SK-N-SH (cell line): ENCODE measurements around the gene CPNE4. TPM values are rescaled to one million over a fixed set of nuclear protein-coding genes. Genes with fewer than 3 reads are reported as not detected.

Experiments
- CTCF ChIA-PET: fragments of 300-600, 350-600 bp; formaldehyde crosslinking; extraction: SDS; loops from one replicate; lab custom pipeline; 2021; lab: Yijun Ruan, JAX
- POLR2A ChIA-PET: fragments of 350-600 bp; sonication (Branson Sonifier 250); formaldehyde crosslinking; extraction: SDS; loops from one replicate; lab custom pipeline; 2020; ENCODE audit warnings: antibody characterized with exemption, inconsistent platforms; lab: Yijun Ruan, JAX
- DNase-seq: peaks from one replicate; pipeline ENCODE4 v3.0.0; 2012
- H2AFZ ChIP-seq: fragments of 200-600 bp; sonication (generic); 2 replicates; pipeline ENCODE4 v1.8.1; 2016; ENCODE audit warnings: antibody characterized with exemption, mild to moderate bottlenecking, low read depth
- H3F3A ChIP-seq: fragments of 200-600 bp; sonication (generic); replicated peaks from 2 replicates; pipeline ENCODE3; 2016; ENCODE audit warnings: antibody characterized with exemption, mild to moderate bottlenecking; ENCODE audit not compliant: insufficient read depth
- H3K27ac ChIP-seq, 2 experiments: fragments of 200-500 bp in 1 of 2; fragments of 200-600 bp in 1 of 2; sonication (Bioruptor generic) in 1 of 2; sonication (generic), shearing (Covaris generic) in 1 of 2; 2 replicates each; pipeline versions ENCODE4 v1.5.1 to v1.6.1; 2014 to 2016; ENCODE audit warnings: low read depth in 2 of 2, inconsistent platforms in 1 of 2, low read length in 1 of 2, mild to moderate bottlenecking in 1 of 2, mixed read lengths in 1 of 2
- H3K27me3 ChIP-seq: fragments of 200-600 bp; sonication (generic), shearing (Covaris generic); 2 replicates; pipeline ENCODE4 v1.6.1; 2016; ENCODE audit warnings: mixed run types; ENCODE audit not compliant: insufficient read depth
- H3K36me3 ChIP-seq, 2 experiments: fragments of 200-500 bp in 1 of 2; fragments of 200-600 bp in 1 of 2; sonication (Bioruptor generic) in 1 of 2; sonication (generic) in 1 of 2; replicated peaks in 1 of 2; 2 replicates each; pipeline versions ENCODE3 to v1.5.1; 2014 to 2016; ENCODE audit warnings: low read length in 1 of 2, mild to moderate bottlenecking in 1 of 2; ENCODE audit not compliant: insufficient read depth in 2 of 2, control insufficient read depth in 1 of 2
- H3K4me1 ChIP-seq, 2 experiments: fragments of 200-500 bp in 1 of 2; fragments of 200-600 bp in 1 of 2; sonication (Bioruptor generic) in 1 of 2; sonication (generic), shearing (Covaris generic) in 1 of 2; 2 replicates each; pipeline versions ENCODE4 v1.5.1 to v1.6.1; 2014 to 2016; ENCODE audit warnings: low read depth in 1 of 2, low read length in 1 of 2, mixed run types in 1 of 2; ENCODE audit not compliant: insufficient read depth in 2 of 2, control insufficient read depth in 1 of 2
- H3K4me2 ChIP-seq: fragments of 200-600 bp; sonication (generic), shearing (Covaris generic); 2 replicates; pipeline ENCODE4 v1.6.1; 2017; ENCODE audit warnings: mixed run types
- H3K4me3 ChIP-seq, 2 experiments: fragments of 200-500 bp in 1 of 2; fragments of 200-600 bp in 1 of 2; sonication (Bioruptor generic) in 1 of 2; sonication (generic), shearing (Covaris generic) in 1 of 2; 2 replicates each; pipeline versions ENCODE4 v1.5.1 to v1.8.1; 2014 to 2016; ENCODE audit warnings: low read depth in 2 of 2, inconsistent platforms in 1 of 2, low read length in 1 of 2, mild to moderate bottlenecking in 1 of 2, mixed read lengths in 1 of 2, moderate library complexity in 1 of 2
- H3K79me2 ChIP-seq: fragments of 200-600 bp; sonication (generic); 2 replicates; pipeline ENCODE4 v1.8.1; 2017; ENCODE audit warnings: mild to moderate bottlenecking; ENCODE audit not compliant: insufficient read depth
- H3K9ac ChIP-seq: fragments of 200-600 bp; sonication (generic); 2 replicates; pipeline ENCODE4 v1.6.1; 2017; ENCODE audit warnings: mixed run types
- H3K9me2 ChIP-seq: fragments of 200-600 bp; sonication (generic); 2 replicates; pipeline ENCODE4 v1.6.1; 2017; ENCODE audit warnings: mixed run types
- H3K9me3 ChIP-seq: fragments of 200-600 bp; sonication (generic); 2 replicates; pipeline ENCODE4 v1.6.1; 2017; ENCODE audit warnings: mixed run types, mild to moderate bottlenecking, moderate library complexity
- H4K20me1 ChIP-seq: fragments of 200-600 bp; sonication (generic); 2 replicates; pipeline ENCODE4 v1.6.1; 2017; ENCODE audit warnings: mild to moderate bottlenecking, mixed run types; ENCODE audit not compliant: insufficient read depth
- CHD2 ChIP-seq: fragments of 150-350 bp; IDR thresholded peaks from 2 replicates; pipeline ENCODE4 v1.6.1; 2018; ENCODE audit warnings: low read length; ENCODE audit not compliant: partially characterized antibody
- EP300 ChIP-seq, 2 experiments: IDR thresholded peaks; 2 replicates each; pipeline versions ENCODE4 v1.4.0 to v1.6.1; 2012; ENCODE audit warnings: borderline replicate concordance in 1 of 2, low read depth in 1 of 2, low read length in 1 of 2
- EZH2phosphoT487 ChIP-seq: fragments of 200-600 bp; sonication (generic); IDR thresholded peaks from 2 replicates; pipeline ENCODE4 v1.6.1; 2017; ENCODE audit warnings: low read depth, mixed run types, mild to moderate bottlenecking, antibody characterized with exemption, moderate library complexity, borderline replicate concordance
- FOSL2 ChIP-seq: IDR thresholded peaks from 2 replicates; pipeline ENCODE4 v1.4.0; 2012; ENCODE audit warnings: low read depth, mild to moderate bottlenecking, moderate library complexity, borderline replicate concordance
- FOXJ3 ChIP-seq: sonication (generic); formaldehyde crosslinking; IDR thresholded peaks from 2 replicates; pipeline ENCODE4 v1.5.1; 2020; ENCODE audit warnings: mild to moderate bottlenecking, missing genetic modification reagents
- FOXM1 ChIP-seq: IDR thresholded peaks from 2 replicates; pipeline ENCODE4 v1.4.0; 2012; ENCODE audit warnings: low read depth, mild to moderate bottlenecking
- GABPA ChIP-seq: IDR thresholded peaks from 2 replicates; pipeline ENCODE4 v1.4.0; 2012; ENCODE audit warnings: low read depth, mild to moderate bottlenecking
- IRF3 ChIP-seq: fragments of 150-350 bp; IDR thresholded peaks from 2 replicates; pipeline ENCODE4 v1.6.1; 2016; ENCODE audit warnings: mild to moderate bottlenecking, low read depth, low read length
- JUND ChIP-seq: IDR thresholded peaks from 2 replicates; pipeline ENCODE4 v1.4.0; 2012
- MEF2A ChIP-seq: IDR thresholded peaks from 2 replicates; pipeline ENCODE4 v1.4.0; 2012; ENCODE audit warnings: low read depth, borderline replicate concordance
- NRF1 ChIP-seq: IDR thresholded peaks from 2 replicates; pipeline ENCODE4 v1.6.1; 2012; ENCODE audit warnings: low read depth, mild to moderate bottlenecking, low read length
- POLR2AphosphoS5 ChIP-seq: IDR thresholded peaks from 2 replicates; pipeline ENCODE4 v1.6.1; 2012; ENCODE audit warnings: low read depth, low read length
- RCOR1 ChIP-seq: fragments of 150-350 bp; IDR thresholded peaks from 2 replicates; pipeline ENCODE4 v1.6.1; 2017; ENCODE audit warnings: antibody characterized with exemption, low read length
- REST ChIP-seq: IDR thresholded peaks from 2 replicates; pipeline ENCODE4 v1.6.1; 2012; ENCODE audit warnings: mild to moderate bottlenecking, low read depth, low read length, moderate library complexity
- RFX5 ChIP-seq: IDR thresholded peaks from 2 replicates; pipeline ENCODE4 v1.6.1; 2012; ENCODE audit warnings: mild to moderate bottlenecking, improper control_type of control experiment, low read length
- SMC3 ChIP-seq: IDR thresholded peaks from 2 replicates; pipeline ENCODE4 v1.6.1; 2012; ENCODE audit warnings: low read depth, low read length, improper control_type of control experiment
- TAF1 ChIP-seq: IDR thresholded peaks from 2 replicates; pipeline ENCODE4 v1.6.1; 2012; ENCODE audit warnings: low read depth, mild to moderate bottlenecking, low read length, moderate library complexity, borderline replicate concordance
- TCF12 ChIP-seq: IDR thresholded peaks from 2 replicates; pipeline ENCODE4 v1.4.0; 2012
- USF2 ChIP-seq: fragments of 150-350 bp; IDR thresholded peaks from 2 replicates; pipeline ENCODE4 v1.6.1; 2017; ENCODE audit warnings: antibody characterized with exemption, low read length, low read depth, borderline replicate concordance
- YY1 ChIP-seq: IDR thresholded peaks from 2 replicates; pipeline ENCODE4 v1.4.0; 2012; ENCODE audit warnings: low read depth, mild to moderate bottlenecking
- ZBTB33 ChIP-seq: IDR thresholded peaks from 2 replicates; pipeline ENCODE4 v1.4.0; 2012; ENCODE audit warnings: low read depth, borderline replicate concordance
- WGBS: methylation state at CpG from one replicate; pipeline ENCODE4 v1.1.6; 2017; ENCODE audit warnings: low lambda C conversion rate; 5-methylcytosine and 5-hydroxymethylcytosine counted together
- polyA plus RNA-seq, 3 experiments: library from polyadenylated mRNA; depleted of rRNA; stranded (reverse); fragments of >200 nt; gene quantifications; 2 replicates each; pipeline ENCODE4 v1.2.3, GENCODE V29; 2012

CPNE4 gene
- polyA plus RNA-seq, 1 of the 3 experiments (the other 2 are of a cell fraction), result not detected

GRCh38 chr3:131962982-131963381, 71.8 kb downstream of the CPNE4 start (continued):
- TF ChIP-seq REST (no peak), TCF12 (no peak), FOSL2 (no peak), RCOR1 (no peak), CHD2 (no peak), NRF1 (no peak), SMC3 (no peak), RFX5 (no peak), USF2 (no peak), TAF1 (no peak), JUND (no peak), FOXM1 (no peak), ZBTB33 (no peak)
- TF ChIP-seq, all 33 proteins: peak for 0

- H2AFZ ChIP-seq, result no peak overlapping the region
- H3K36me3 ChIP-seq, result no peaks in the 10 kb centered on the region
- no peaks in the 10 kb centered on the region for H3F3A ChIP-seq
- H4K20me1 ChIP-seq, result no peaks in the 10 kb centered on the region
- no peaks in the 10 kb centered on the region for H3K9me3 ChIP-seq
- no peak overlapping the region for H3K9ac ChIP-seq
- H3K4me3 ChIP-seq, result no peak overlapping the region
- DNase-seq, result no peak
- H3K9me2 ChIP-seq, result no peaks in the 10 kb centered on the region
- 13% methylated on average over 1 of the region's 1 CpG for WGBS
- no peak overlapping the region for H3K4me2 ChIP-seq
- ChIA-PET CTCF (interaction anchor here (1.5 to 2.0 kb wide), 2 partner anchors 74 to 166 kb away, joined by 5 to 7 read pairs; partner anchors contain the start of gene CPNE4), POLR2A (no interaction called here)
- H3K27ac ChIP-seq, result no peak overlapping the region
- H3K79me2 ChIP-seq, result no peaks in the 10 kb centered on the region
- H3K4me1 ChIP-seq, result no peaks in the 10 kb centered on the region
- H3K27me3 ChIP-seq, result no peaks in the 10 kb centered on the region
- TF ChIP-seq IRF3, result no peak
- no peak for TF ChIP-seq JUND
- no peak for TF ChIP-seq MEF2A
- TF ChIP-seq ZBTB33, result no peak
- TF ChIP-seq FOSL2, result no peak
- no peak for TF ChIP-seq FOXJ3 (CRISPR knock-in tag)
- no peak for TF ChIP-seq USF2
- TF ChIP-seq YY1, result no peak
- no peak for TF ChIP-seq FOXM1
- no peak for TF ChIP-seq POLR2AphosphoS5
- TF ChIP-seq NRF1, result no peak
- TF ChIP-seq GABPA, result no peak
- no peak for TF ChIP-seq EP300 (IDR thresholded peaks at IDR 0.05; ENCODE audit: borderline replicate concordance in 1 of 2, low read depth in 1 of 2, low read length in 1 of 2)
- no peak for TF ChIP-seq EZH2phosphoT487
- no peak for TF ChIP-seq RFX5
Measured at GRCh38 chr3:131960324-131960723, 74.5 kb downstream of the CPNE4 start.
